NCI-H2107 (cell line): ENCODE measurements around the gene ETS1.

Experiments
- DNase-seq: peaks from one replicate; lab custom pipeline; 2025; lab: John Stamatoyannopoulos, UW

ETS1 gene

GRCh38 chr11:128619007-128619406 is 31.6 kb upstream of the ETS1 start:
- no peak for DNase-seq

GRCh38 chr11:128618603-128619002 is 31.2 kb upstream of the ETS1 start:
- no peak for DNase-seq

GRCh38 chr11:128616161-128616560 is 28.8 kb upstream of the ETS1 start:
- no peak for DNase-seq

GRCh38 chr11:128615612-128616011 is 28.3 kb upstream of the ETS1 start:
- DNase-seq: no peak

GRCh38 chr11:128615076-128615475 is 27.7 kb upstream of the ETS1 start:
- no peak for DNase-seq

- DNase-seq: no peak
Measured at GRCh38 chr11:128614026-128614425, 26.7 kb upstream of the ETS1 start.

- no peak for DNase-seq
Measured at GRCh38 chr11:128613300-128613995, 26.1 kb upstream of the ETS1 start.

GRCh38 chr11:128610721-128611617 is 23.6 kb upstream of the ETS1 start:
- no peak for DNase-seq

GRCh38 chr11:128609785-128610184 is 22.4 kb upstream of the ETS1 start:
- no peak for DNase-seq

GRCh38 chr11:128608746-128609407 is 21.5 kb upstream of the ETS1 start:
- no peak for DNase-seq

- DNase-seq: no peak
Measured at GRCh38 chr11:128607819-128608218, 20.5 kb upstream of the ETS1 start.

GRCh38 chr11:128604723-128605122 is 17.4 kb upstream of the ETS1 start:
- no peak for DNase-seq

GRCh38 chr11:128603752-128604414 is 16.5 kb upstream of the ETS1 start:
- DNase-seq: no peak

GRCh38 chr11:128603003-128603696 is 15.8 kb upstream of the ETS1 start:
- DNase-seq: no peak

GRCh38 chr11:128599729-128600128 is 12.4 kb upstream of the ETS1 start:
- no peak for DNase-seq

- DNase-seq: no peak
Measured at GRCh38 chr11:128598506-128599150, 11.3 kb upstream of the ETS1 start.

- DNase-seq: no peak
Measured at GRCh38 chr11:128598096-128598495, 10.7 kb upstream of the ETS1 start.

- DNase-seq: no peak
Measured at GRCh38 chr11:128597209-128597608, 9.9 kb upstream of the ETS1 start.

GRCh38 chr11:128596250-128596649 is 8.9 kb upstream of the ETS1 start:
- no peak for DNase-seq

- DNase-seq: no peak
Measured at GRCh38 chr11:128595775-128596174, 8.4 kb upstream of the ETS1 start.

GRCh38 chr11:128595221-128595620 is 7.9 kb upstream of the ETS1 start:
- no peak for DNase-seq
